MV-4-11 (cell line): ENCODE data around the gene CMSS1.
"Not testable (repeated sequence)": the region's sequence is repeated elsewhere in the genome, so short reads cannot be mapped to it uniquely, and the experiment has no call there.

Source experiments
- DNase-seq: peaks from one replicate; lab custom pipeline; 2025; lab: John Stamatoyannopoulos, UW

Gene CMSS1

GRCh38 chr3:100083209-100083608, 265.5 kb downstream of the CMSS1 start:
- no peak for DNase-seq

- DNase-seq, result peak; percentile 84
Observed at GRCh38 chr3:100084100-100084806, 266.6 kb downstream of the CMSS1 start.

GRCh38 chr3:100086401-100086800, 268.7 kb downstream of the CMSS1 start:
- DNase-seq, result no peak

- no peak for DNase-seq
Observed at GRCh38 chr3:100087198-100087597, 269.5 kb downstream of the CMSS1 start.

- no peak for DNase-seq
Observed at GRCh38 chr3:100088735-100089368, 271.2 kb downstream of the CMSS1 start.

- DNase-seq, result peak; percentile 70
Observed at GRCh38 chr3:100089812-100090668, 272.4 kb downstream of the CMSS1 start.

GRCh38 chr3:100090669-100091005, 273.0 kb downstream of the CMSS1 start:
- DNase-seq, result no peak

- DNase-seq, result no peak
Observed at GRCh38 chr3:100093831-100094230, 276.2 kb downstream of the CMSS1 start.

- not testable (repeated sequence) for DNase-seq
Observed at GRCh38 chr3:100096286-100096685, 278.6 kb downstream of the CMSS1 start.

GRCh38 chr3:100096866-100097265, 279.2 kb downstream of the CMSS1 start:
- DNase-seq, result no peak

- no peak for DNase-seq
Observed at GRCh38 chr3:100097919-100098783, 280.5 kb downstream of the CMSS1 start.

- no peak for DNase-seq
Observed at GRCh38 chr3:100098784-100099070, 281.1 kb downstream of the CMSS1 start.

GRCh38 chr3:100099621-100100020, 282.0 kb downstream of the CMSS1 start:
- DNase-seq, result no peak

GRCh38 chr3:100100425-100100824, 282.8 kb downstream of the CMSS1 start:
- no peak for DNase-seq

GRCh38 chr3:100102757-100103156, 285.1 kb downstream of the CMSS1 start:
- no peak for DNase-seq

- peak; percentile 63 for DNase-seq
Observed at GRCh38 chr3:100103558-100104441, 286.1 kb downstream of the CMSS1 start.

- DNase-seq, result no peak
Observed at GRCh38 chr3:100104442-100104798, 286.8 kb downstream of the CMSS1 start.

GRCh38 chr3:100104817-100105413, 287.3 kb downstream of the CMSS1 start:
- DNase-seq, result no peak

- DNase-seq, result peak; percentile 50
Observed at GRCh38 chr3:100105501-100105900, 287.8 kb downstream of the CMSS1 start.

GRCh38 chr3:100106094-100106493, 288.4 kb downstream of the CMSS1 start:
- DNase-seq, result no peak
